NCI-H1048 (cell line): ENCODE measurements around the gene ANGPTL8.

Experiments used
- DNase-seq: peaks from one replicate; lab custom pipeline; 2025; lab: John Stamatoyannopoulos, UW

ANGPTL8 gene

GRCh38 chr19:11203194-11204075, 36.0 kb upstream of the ANGPTL8 start:
- DNase-seq = no peak

DNA sequence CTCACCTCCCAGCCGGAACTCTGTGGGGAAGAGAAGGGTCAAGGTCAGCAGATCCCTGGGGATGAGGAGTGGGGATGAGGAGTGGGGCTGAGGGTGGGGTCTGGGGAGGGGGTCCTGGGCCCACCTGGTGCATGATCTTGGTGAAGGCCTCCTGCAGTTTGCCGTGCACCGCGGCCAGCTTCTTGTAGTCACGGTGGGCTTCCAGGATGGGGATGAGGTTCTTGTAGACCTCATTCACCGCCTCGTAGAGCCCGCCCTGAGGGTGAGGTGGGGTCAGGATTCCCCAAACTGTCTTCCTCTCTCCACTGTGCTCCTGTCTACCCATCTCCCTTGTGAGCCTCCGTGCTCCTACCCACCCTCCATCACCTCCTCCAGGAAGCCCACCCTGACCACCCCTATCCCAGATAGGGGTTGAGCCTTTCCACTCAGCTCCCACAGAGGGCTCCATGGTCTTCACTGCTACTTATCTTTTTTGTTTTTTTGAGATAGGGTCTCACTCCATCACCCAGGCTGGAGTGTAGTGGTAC, 35.3 kb upstream of the ANGPTL8 start:
- DNase-seq = no peak

GRCh38 chr19:11204943-11205349, 34.5 kb upstream of the ANGPTL8 start:
- DNase-seq = no peak

GRCh38 chr19:11205939-11206570, 33.4 kb upstream of the ANGPTL8 start:
- no peak for DNase-seq

GRCh38 chr19:11208561-11209471, 30.6 kb upstream of the ANGPTL8 start:
- DNase-seq = no peak

DNA sequence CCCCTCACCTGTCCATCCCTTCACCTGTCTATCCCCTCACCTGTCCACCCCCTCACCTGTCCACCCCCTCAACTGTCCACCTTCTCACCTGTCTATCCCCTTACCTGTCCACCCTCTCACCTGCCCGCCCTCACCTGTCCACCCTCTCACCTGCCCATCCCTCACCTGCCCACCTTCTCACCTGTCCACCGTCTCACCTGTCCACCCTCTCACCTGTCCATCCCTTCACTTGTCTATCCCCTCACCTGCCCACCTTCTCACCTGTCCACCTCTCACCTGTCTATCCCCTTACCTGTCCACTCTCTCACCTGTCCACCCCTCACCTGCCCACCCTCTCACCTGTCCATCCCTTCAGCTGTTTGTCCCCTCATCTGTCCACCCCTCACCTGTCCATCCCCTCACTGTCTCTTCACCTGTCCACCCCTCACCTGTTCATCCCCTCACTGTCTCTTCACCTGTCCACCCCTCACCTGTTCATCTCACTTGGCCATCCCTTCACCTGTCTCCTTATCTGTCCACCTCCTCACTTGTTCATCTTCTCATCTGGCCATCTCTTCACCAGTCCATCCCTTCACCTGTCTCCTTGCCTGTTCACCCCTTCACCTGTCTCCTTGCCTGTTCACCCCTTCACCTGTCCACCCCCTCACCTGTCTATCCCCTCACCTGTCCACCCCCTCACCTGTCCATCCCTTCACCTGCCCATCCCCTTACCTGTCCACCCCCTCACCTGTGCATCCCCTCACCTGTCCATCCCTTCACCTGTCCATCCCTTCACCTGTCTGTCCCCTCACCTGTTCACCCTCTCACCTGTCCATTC, 29.4 kb upstream of the ANGPTL8 start:
- no peak for DNase-seq

DNA sequence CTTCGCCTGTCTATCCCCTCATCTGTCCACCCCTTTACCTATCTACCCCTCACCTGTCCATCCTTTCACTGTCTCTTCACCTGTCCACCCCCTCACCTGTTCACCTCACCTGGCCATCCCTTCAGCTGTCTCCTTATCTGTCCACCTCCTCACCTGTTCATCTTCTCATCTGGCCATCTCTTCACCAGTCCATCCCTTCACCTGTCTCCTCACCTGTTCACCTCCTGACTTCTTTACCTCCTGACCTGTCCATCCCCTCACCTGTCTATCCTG, 28.8 kb upstream of the ANGPTL8 start:
- no peak for DNase-seq

DNA sequence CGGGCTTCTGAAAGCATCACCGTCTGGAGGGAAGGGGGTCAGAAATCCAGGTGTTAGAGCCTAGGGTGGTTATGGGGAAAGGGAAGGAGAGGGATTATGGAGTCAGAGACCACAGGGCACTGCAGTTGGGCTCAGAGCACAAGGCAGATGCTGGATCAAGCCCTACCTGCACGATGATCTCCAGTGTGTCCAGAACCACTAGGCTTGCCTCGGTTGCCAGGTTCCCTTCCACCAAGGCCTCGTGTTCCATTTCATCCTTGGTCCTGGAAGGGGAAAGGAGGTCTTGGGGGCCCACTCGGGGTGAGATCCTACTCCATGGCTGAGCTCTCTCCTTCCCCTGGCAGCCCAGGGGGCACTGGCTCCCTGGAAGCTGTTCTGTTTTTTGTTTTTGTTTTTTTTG, 25.0 kb upstream of the ANGPTL8 start:
- DNase-seq = no peak

- no peak for DNase-seq
Observed at GRCh38 chr19:11221082-11221598, 18.3 kb upstream of the ANGPTL8 start.

GRCh38 chr19:11223200-11223599, 16.2 kb upstream of the ANGPTL8 start:
- DNase-seq = no peak

- DNase-seq = no peak
Observed at GRCh38 chr19:11224429-11224828, 15.0 kb upstream of the ANGPTL8 start.

DNA sequence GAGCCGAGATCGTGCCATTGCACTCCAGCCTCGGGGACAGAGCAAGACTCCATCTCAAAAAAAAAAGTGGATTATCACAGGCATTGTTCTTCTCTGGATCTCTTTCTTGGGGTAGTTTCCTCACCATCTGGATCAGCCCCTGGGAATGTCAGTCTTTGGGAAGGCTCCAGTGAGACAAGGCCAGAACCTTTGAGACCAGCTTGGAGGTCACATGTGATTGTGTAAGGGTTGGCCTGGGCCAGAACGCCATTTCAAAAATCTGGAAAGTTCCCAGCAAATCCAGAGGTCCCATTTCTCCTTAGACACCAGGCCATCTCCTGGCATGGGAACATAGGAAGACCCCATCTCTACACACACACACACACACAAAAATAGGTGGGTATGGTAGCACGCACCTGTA, 14.2 kb upstream of the ANGPTL8 start:
- DNase-seq = no peak

DNA sequence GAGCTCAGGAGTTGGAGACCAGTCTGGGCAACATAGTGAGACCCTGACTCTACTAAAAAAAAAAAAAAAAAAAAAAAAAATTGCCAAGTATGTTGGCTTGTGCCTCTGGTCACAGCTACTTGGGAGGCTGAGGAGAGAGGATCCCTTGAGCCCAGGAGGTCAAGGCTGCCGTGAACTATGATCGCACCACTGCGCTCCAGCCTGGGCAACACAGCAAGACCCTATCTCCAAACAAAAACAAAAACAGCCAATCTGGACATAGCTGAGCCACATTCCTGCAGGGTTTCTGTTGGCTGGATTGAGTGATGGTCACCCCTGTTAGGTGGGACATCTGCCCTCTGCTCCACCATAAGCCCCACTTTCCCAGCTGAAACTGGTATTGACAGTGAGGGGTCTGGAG, 13.6 kb upstream of the ANGPTL8 start:
- DNase-seq = no peak

- DNase-seq = no peak
Observed at GRCh38 chr19:11226716-11227166, 12.7 kb upstream of the ANGPTL8 start.

GRCh38 chr19:11227195-11227886, 12.1 kb upstream of the ANGPTL8 start:
- DNase-seq = no peak

DNA sequence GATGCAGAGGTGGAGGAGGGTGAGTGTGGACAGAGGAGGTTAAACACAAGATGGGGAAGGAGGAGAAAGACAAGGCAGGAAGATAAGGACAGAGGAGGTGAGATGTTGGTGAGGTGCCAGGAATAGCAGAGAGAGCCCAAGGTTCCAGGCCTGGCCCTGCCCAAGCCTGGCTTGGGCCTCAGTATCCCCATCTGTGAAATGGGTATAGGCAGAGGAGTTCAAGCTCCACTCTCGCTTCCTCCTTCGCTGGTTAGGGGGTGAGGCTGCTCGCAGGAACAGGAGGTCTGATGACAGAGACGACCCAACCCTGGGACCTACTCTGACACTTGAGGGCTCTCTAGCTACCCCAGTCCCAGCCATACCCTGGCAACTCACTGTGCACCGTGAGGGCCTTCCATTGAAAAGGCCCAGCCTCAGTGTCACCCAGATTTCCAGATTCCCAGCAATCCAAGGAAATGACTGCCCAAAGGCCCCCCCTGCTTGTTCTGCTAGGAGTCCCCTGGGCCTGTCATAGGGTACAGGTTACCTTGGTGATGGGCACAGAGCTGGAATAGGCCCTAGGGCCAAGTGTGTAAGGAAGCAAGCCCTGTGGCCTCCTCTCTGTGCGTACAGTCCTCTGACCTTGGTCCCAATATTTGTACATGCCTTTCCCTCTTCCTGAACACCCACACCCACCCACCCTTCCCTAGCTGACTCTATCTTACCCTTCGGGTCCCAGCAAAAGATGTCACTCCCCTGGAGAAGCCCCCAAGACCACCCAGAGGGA, 8.6 kb upstream of the ANGPTL8 start:
- DNase-seq = no peak

DNA sequence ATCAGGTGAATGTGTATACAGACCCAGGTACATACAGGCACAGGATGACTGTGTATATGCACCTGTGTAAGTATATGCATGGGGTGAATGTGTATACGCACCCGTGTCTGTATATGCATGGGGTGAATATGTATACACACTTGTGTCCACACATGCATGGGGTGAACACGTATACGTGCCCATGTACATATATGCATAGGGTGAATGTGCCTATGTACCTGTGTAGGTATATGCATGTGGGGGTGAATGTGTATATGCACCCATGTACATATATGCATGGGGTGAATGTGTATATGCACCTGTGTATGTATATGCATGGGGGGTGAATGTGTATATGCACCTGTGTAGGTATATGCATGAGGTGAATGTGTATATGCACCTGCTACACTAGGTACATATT, 6.9 kb upstream of the ANGPTL8 start:
- no peak for DNase-seq

DNA sequence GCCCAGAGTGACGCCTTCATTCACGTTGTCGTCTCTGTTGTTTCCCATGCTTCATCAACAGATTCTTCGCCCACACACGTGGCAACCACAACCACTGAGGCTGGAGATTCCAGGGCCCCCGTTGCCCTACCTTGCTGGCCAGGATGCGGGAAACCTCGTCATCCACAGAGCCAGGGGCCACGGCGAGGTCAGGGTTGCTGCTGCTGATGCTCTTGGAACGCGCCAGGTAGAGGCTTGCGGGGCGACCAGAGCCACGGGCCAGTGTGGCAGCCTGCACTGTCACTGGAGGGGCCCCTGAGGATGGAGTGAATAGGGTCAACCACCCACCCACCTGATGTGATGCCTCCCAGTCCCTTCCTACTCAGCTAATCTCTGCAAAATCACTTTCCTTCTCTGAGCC, 6.3 kb upstream of the ANGPTL8 start:
- DNase-seq = no peak

- DNase-seq = no peak
Observed at GRCh38 chr19:11234486-11235075, 4.8 kb upstream of the ANGPTL8 start.
